Osteocyte (in vitro differentiated cells): ENCODE data around the gene PTPRD. TPM values are rescaled to one million over a fixed set of nuclear protein-coding genes. Genes with fewer than 3 reads are reported as not detected.

Experiments used
- DNase-seq: peaks from one replicate; pipeline ENCODE4 v3.0.0; 2021; ENCODE audit warnings: mixed read lengths; ENCODE audit not compliant: unreplicated experiment; ENCODE audit errors: extremely low spot score
- H3K27ac Mint-ChIP-seq: one replicate; pipeline ENCODE4 v1.8.0; 2021; ENCODE audit warnings: mild to moderate bottlenecking, mixed read lengths; ENCODE audit not compliant: unreplicated experiment
- H3K27me3 Mint-ChIP-seq: one replicate; pipeline ENCODE4 v1.8.0; 2021; ENCODE audit warnings: mixed read lengths; ENCODE audit not compliant: unreplicated experiment
- H3K36me3 Mint-ChIP-seq: one replicate; pipeline ENCODE4 v1.8.0; 2021; ENCODE audit warnings: mixed read lengths; ENCODE audit not compliant: unreplicated experiment
- H3K4me1 Mint-ChIP-seq: one replicate; pipeline ENCODE4 v1.8.0; 2021; ENCODE audit warnings: mixed read lengths; ENCODE audit not compliant: unreplicated experiment
- H3K4me3 Mint-ChIP-seq: one replicate; pipeline ENCODE4 v1.8.0; 2021; ENCODE audit warnings: mild to moderate bottlenecking, moderate library complexity, mixed read lengths; ENCODE audit not compliant: unreplicated experiment
- H3K9me3 Mint-ChIP-seq: one replicate; pipeline ENCODE4 v1.8.0; 2021; ENCODE audit warnings: mixed read lengths; ENCODE audit not compliant: unreplicated experiment
- total RNA-seq: library from RNA; stranded (reverse); gene quantifications from 2 replicates; pipeline ENCODE4 v1.2.1, GENCODE V29; 2021
- TF ChIP-seq, protein P1 (sequence below): fragments of 200-600 bp; sonication (generic); IDR thresholded peaks from 2 replicates; pipeline ENCODE4 v1.5.0; 2021; ENCODE audit warnings: antibody characterized with exemption, mild to moderate bottlenecking, moderate library complexity

Gene PTPRD
- total RNA-seq, 1 donor from 2014 or later = 5.4 TPM

- peaks cover 16% of the 10 kb centered on the region for H3K4me1 Mint-ChIP-seq
- TF ChIP-seq, protein P1, sequence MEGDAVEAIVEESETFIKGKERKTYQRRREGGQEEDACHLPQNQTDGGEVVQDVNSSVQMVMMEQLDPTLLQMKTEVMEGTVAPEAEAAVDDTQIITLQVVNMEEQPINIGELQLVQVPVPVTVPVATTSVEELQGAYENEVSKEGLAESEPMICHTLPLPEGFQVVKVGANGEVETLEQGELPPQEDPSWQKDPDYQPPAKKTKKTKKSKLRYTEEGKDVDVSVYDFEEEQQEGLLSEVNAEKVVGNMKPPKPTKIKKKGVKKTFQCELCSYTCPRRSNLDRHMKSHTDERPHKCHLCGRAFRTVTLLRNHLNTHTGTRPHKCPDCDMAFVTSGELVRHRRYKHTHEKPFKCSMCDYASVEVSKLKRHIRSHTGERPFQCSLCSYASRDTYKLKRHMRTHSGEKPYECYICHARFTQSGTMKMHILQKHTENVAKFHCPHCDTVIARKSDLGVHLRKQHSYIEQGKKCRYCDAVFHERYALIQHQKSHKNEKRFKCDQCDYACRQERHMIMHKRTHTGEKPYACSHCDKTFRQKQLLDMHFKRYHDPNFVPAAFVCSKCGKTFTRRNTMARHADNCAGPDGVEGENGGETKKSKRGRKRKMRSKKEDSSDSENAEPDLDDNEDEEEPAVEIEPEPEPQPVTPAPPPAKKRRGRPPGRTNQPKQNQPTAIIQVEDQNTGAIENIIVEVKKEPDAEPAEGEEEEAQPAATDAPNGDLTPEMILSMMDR = peak; percentile 55
- no peak for DNase-seq
- H3K4me3 Mint-ChIP-seq = no peak overlapping the region
- no peaks in the 10 kb centered on the region for H3K9me3 Mint-ChIP-seq
- no peak overlapping the region for H3K27ac Mint-ChIP-seq
- peaks cover 56% of the 10 kb centered on the region for H3K27me3 Mint-ChIP-seq
- no peaks in the 10 kb centered on the region for H3K36me3 Mint-ChIP-seq
These were observed 1757.8 kb downstream of the PTPRD start for GRCh38 chr9:8855046-8855445.

- no peaks in the 10 kb centered on the region for H3K36me3 Mint-ChIP-seq
- H3K27me3 Mint-ChIP-seq = peaks cover 50% of the 10 kb centered on the region
- H3K27ac Mint-ChIP-seq = no peak overlapping the region
- no peaks in the 10 kb centered on the region for H3K9me3 Mint-ChIP-seq
- TF ChIP-seq, protein P1 = no peak
- DNase-seq = no peak
- H3K4me3 Mint-ChIP-seq = no peak overlapping the region
- H3K4me1 Mint-ChIP-seq = peaks cover 9% of the 10 kb centered on the region
These were observed 1760.4 kb downstream of the PTPRD start for GRCh38 chr9:8852301-8852864.

DNA sequence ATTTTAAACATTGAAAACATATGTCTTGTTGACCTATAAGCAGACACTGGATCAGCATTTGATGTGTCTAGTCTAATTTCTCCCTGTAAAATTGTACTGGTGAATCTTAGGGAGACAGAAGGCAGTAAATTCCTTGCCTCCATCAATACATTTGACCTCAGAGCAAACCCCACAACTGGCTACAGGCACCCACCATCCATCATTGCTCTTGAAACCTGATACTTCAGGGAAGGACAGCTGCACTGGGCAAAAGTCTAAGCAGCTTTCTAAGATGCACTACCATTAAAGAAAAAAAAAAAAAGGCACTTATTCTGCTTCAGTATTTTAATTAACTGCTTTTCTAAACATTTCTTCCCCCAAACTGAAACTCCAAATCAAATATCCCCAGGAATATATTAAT is 1761.9 kb downstream of the PTPRD start:
- TF ChIP-seq, protein P1 = no peak
- Mint-ChIP-seq H3K4me3 (no peak overlapping the region), H3K9me3 (no peaks in the 10 kb centered on the region), H3K27ac (no peak overlapping the region), H3K27me3 (peaks cover 40% of the 10 kb centered on the region), H3K36me3 (no peaks in the 10 kb centered on the region), H3K4me1 (no peaks in the 10 kb centered on the region)
- DNase-seq = no peak

DNA sequence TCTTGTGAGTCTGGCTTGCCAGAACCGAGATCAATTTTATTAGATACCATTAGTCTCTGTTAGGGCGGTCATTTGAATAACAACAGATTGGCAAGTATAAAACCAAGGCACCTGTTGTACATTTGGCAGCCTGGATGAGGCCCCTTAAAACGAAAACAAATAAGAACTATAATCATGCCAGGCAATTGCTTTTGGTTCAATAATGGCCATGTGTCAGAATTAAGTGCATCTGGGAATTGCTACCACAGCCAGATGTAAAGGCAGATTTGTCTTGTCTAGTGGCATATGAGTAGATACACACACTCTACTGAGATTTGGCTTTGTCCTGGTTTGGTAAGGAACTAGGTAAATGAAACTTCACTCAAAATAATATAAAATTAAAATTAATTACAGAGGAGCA is 1767.0 kb downstream of the PTPRD start:
- Mint-ChIP-seq H3K4me1 (no peaks in the 10 kb centered on the region), H3K36me3 (no peaks in the 10 kb centered on the region), H3K27ac (no peak overlapping the region), H3K9me3 (no peaks in the 10 kb centered on the region), H3K27me3 (peaks cover 6% of the 10 kb centered on the region), H3K4me3 (no peak overlapping the region)
- DNase-seq = no peak
- TF ChIP-seq, protein P1 = no peak

- H3K27me3 Mint-ChIP-seq = peaks cover 6% of the 10 kb centered on the region
- no peak overlapping the region for H3K4me3 Mint-ChIP-seq
- H3K27ac Mint-ChIP-seq = no peak overlapping the region
- no peaks in the 10 kb centered on the region for H3K9me3 Mint-ChIP-seq
- no peaks in the 10 kb centered on the region for H3K4me1 Mint-ChIP-seq
- no peaks in the 10 kb centered on the region for H3K36me3 Mint-ChIP-seq
- no peak for DNase-seq
- TF ChIP-seq, protein P1 = no peak
These were observed 1767.4 kb downstream of the PTPRD start for GRCh38 chr9:8845376-8845775.
